Liver (tissue), 3 donors: ENCODE data around the gene ADNP.

Source experiments
- ATF3 ChIP-seq: IDR thresholded peaks from 2 replicates; pipeline ENCODE4 v1.6.1; 2016; ENCODE audit warnings: antibody characterized with exemption
- CTCF ChIP-seq: fragments of 150-350 bp; IDR thresholded peaks from 2 replicates; pipeline ENCODE4 v1.5.1; 2017; ENCODE audit warnings: improper control_type of control experiment, low read depth, low read length; ENCODE audit not compliant: missing input control
- GABPA ChIP-seq, 2 donors: IDR thresholded peaks in 1 of 2; conservative IDR thresholded peaks in 1 of 2; 2 replicates each; pipeline ENCODE4 v1.6.1; 2016; ENCODE audit warnings: antibody characterized with exemption in 2 of 2, mild to moderate bottlenecking in 1 of 2, moderate library complexity in 1 of 2
- JUND ChIP-seq, 2 donors: IDR thresholded peaks; 2 replicates each; pipeline ENCODE4 v1.6.1; 2016; ENCODE audit warnings: antibody characterized with exemption in 2 of 2
- REST ChIP-seq: IDR thresholded peaks from 2 replicates; pipeline ENCODE4 v1.6.1; 2016; ENCODE audit warnings: antibody characterized with exemption, mild to moderate bottlenecking
- TAF1 ChIP-seq: conservative IDR thresholded peaks from 2 replicates; pipeline ENCODE4 v1.6.1; 2016; ENCODE audit warnings: antibody characterized with exemption, mild to moderate bottlenecking
- YY1 ChIP-seq: IDR thresholded peaks from 2 replicates; pipeline ENCODE4 v1.6.1; 2016; ENCODE audit warnings: antibody characterized with exemption, mild to moderate bottlenecking
- donor health status: healthy.
- donor health status: healthy.

- TF ChIP-seq CTCF (no peak), ATF3 (no peak), REST (no peak), JUND (IDR thresholded peaks at IDR 0.05) (no peak), TAF1 (no peak), GABPA (IDR thresholded peaks at IDR 0.05 in 1 of 2, conservative IDR thresholded peaks at IDR 0.05 in 1 of 2) (no peak), YY1 (no peak)
Measured at GRCh38 chr20:50850721-50851286, 80.4 kb downstream of the ADNP start.
